Ovary (tissue), 3 donors: ENCODE measurements around the gene CHCHD1.

ENCODE experiments used
- CTCF ChIP-seq, 3 donors: fragments of 450-650 bp in 2 of 3; fragments of 200-600 bp in 1 of 3; IDR thresholded peaks; one replicate each; pipeline versions ENCODE4 v1.5.1 to v1.8.0; 2016 to 2022; ENCODE audit warnings: antibody characterized with exemption in 3 of 3, mild to moderate bottlenecking in 1 of 3
- POLR2A ChIP-seq: fragments of 450-650 bp; IDR thresholded peaks from one replicate; pipeline ENCODE4 v1.6.1; 2017; ENCODE audit warnings: antibody characterized with exemption, mild to moderate bottlenecking, moderate library complexity
- donor health status: DM: no; HTN: no; CAD: no.

GRCh38 chr10:73781879-73782748 is at the start of gene CHCHD1:
- no peak for TF ChIP-seq CTCF (IDR thresholded peaks at IDR 0.05)
- TF ChIP-seq POLR2A: no peak
